ENCODE data around the gene KMT2C. TPM values are rescaled to one million over a fixed set of nuclear protein-coding genes. Genes with fewer than 3 reads are reported as not detected.

Gene KMT2C
- total RNA-seq, 2 donors from 2014 or later = 70.0 to 110 TPM

DNA sequence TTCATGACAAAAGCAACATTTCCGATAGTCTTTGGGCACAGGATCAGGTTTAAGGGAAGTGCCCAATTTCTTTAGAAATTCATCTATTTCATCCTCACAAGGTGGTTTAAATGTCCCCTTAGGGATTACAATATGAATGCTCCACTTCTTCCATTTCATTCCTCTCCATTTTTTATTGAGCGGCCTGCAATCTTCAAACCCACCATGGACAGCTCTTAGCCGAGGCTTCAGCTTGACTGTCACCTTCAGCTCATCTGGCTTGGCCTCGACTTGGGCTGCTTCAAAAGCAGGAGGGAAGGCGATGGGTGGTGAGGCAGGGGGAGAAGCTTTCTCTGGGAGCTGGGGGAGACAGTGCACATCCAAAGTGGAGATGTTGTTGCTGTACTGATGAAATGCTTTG is 287.1 kb downstream of the KMT2C start:
- H3K4me1 ChIP-seq (ENCODE audit: control insufficient read depth in 1 of 2, low read depth in 2 of 2) = peaks cover 9 to 14% of the 10 kb centered on the region in 2 donors
- H3K4me3 ChIP-seq = no peak overlapping the region
- TF ChIP-seq, protein P1, sequence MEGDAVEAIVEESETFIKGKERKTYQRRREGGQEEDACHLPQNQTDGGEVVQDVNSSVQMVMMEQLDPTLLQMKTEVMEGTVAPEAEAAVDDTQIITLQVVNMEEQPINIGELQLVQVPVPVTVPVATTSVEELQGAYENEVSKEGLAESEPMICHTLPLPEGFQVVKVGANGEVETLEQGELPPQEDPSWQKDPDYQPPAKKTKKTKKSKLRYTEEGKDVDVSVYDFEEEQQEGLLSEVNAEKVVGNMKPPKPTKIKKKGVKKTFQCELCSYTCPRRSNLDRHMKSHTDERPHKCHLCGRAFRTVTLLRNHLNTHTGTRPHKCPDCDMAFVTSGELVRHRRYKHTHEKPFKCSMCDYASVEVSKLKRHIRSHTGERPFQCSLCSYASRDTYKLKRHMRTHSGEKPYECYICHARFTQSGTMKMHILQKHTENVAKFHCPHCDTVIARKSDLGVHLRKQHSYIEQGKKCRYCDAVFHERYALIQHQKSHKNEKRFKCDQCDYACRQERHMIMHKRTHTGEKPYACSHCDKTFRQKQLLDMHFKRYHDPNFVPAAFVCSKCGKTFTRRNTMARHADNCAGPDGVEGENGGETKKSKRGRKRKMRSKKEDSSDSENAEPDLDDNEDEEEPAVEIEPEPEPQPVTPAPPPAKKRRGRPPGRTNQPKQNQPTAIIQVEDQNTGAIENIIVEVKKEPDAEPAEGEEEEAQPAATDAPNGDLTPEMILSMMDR (IDR thresholded peaks at IDR 0.05) = no peak
- DNase-seq (ENCODE audit: low spot score) (no peak), ATAC-seq (ENCODE audit: insufficient number of reproducible peaks, low FRiP score, low read depth) (no peak)
- peaks cover 53% of the 10 kb centered on the region for H3K36me3 ChIP-seq
- H3K27ac ChIP-seq = no peak overlapping the region
- H3K9me3 ChIP-seq = no peaks in the 10 kb centered on the region
- no peaks in the 10 kb centered on the region for H3K27me3 ChIP-seq (replicated peaks; ENCODE audit: insufficient read depth)

DNA sequence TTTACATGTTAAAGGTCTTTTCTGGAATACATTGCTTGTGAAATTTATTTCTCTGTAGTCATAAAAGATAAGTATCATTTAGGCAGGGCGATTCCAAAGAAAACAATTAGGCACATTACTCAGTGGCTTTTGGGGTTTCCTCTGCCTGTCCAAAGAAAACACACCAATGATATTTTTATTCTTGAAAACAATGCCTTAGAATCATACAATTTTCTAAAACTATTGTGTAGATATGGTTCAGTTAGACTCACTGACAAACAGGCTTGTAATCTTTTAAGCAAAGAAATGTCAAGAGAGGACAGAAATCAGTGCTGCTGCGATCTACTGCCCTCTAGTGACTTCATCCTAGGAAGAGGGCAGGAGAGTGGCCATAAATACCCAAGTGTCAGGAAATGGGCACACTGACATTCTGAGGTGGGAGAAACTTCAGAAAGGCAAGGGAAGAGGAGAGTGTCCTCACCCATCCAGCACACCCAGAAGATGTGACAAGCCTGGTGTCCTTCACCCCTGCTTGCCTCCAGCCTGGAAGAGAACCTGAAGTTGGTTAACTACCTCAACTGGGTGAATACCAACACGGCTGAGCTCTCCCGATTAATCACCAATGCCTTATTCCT is 289.8 kb downstream of the KMT2C start:
- peak; percentile 35 for ATAC-seq (ENCODE audit: insufficient number of reproducible peaks, low FRiP score, low read depth)
- Histone ChIP-seq H3K27me3 (replicated peaks; ENCODE audit: insufficient read depth) (no peaks in the 10 kb centered on the region), H3K4me1 (ENCODE audit: control insufficient read depth in 1 of 2, low read depth in 2 of 2) (peaks cover 9 to 14% of the 10 kb centered on the region in 2 donors), H3K9me3 (no peaks in the 10 kb centered on the region), H3K36me3 (peaks cover 44% of the 10 kb centered on the region), H3K27ac (no peak overlapping the region), H3K4me3 (no peak overlapping the region)
- TF ChIP-seq, protein P1 (IDR thresholded peaks at IDR 0.05) = peak; percentile 31
- DNase-seq (ENCODE audit: low spot score) = no peak

DNA sequence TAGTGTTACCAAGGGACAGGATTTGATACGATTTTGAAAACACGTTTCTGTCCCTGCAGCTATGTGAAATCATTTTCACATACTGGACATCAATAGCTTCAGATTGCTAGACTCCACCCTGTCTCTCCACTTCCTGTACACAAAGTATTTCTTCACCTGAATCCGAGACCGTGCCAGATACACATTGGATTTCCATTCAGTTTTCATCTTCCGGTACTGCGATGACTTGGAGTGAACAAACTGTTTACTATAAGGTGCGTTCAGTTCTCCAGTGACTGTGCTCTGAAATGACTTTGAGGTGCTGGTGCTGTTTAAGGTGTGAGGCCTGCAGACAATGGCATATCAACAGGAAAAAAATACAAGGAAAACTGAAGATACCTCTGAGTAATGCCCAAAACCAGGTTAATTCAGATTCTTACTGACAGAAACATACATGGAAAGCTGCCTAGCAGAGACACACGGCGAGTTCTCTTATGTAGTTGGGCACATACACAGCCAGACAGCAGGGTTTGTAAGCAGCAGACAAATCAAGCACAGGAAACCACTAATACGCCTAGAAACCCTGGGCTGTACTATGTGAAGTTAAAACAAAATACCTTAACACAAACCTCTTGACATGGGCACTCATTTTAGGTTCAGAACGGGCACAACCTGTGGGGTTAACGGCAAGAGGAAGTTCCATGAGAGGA is 291.1 kb downstream of the KMT2C start:
- Histone ChIP-seq H3K9me3 (no peaks in the 10 kb centered on the region), H3K27ac (no peak overlapping the region), H3K36me3 (peaks cover 50% of the 10 kb centered on the region), H3K4me3 (no peak overlapping the region), H3K4me1 (ENCODE audit: control insufficient read depth in 1 of 2, low read depth in 2 of 2) (peaks cover 9 to 14% of the 10 kb centered on the region in 2 donors), H3K27me3 (replicated peaks; ENCODE audit: insufficient read depth) (no peaks in the 10 kb centered on the region)
- DNase-seq (ENCODE audit: low spot score) (no peak), ATAC-seq (ENCODE audit: insufficient number of reproducible peaks, low FRiP score, low read depth) (no peak)
- TF ChIP-seq, protein P1 (IDR thresholded peaks at IDR 0.05) = no peak

DNA sequence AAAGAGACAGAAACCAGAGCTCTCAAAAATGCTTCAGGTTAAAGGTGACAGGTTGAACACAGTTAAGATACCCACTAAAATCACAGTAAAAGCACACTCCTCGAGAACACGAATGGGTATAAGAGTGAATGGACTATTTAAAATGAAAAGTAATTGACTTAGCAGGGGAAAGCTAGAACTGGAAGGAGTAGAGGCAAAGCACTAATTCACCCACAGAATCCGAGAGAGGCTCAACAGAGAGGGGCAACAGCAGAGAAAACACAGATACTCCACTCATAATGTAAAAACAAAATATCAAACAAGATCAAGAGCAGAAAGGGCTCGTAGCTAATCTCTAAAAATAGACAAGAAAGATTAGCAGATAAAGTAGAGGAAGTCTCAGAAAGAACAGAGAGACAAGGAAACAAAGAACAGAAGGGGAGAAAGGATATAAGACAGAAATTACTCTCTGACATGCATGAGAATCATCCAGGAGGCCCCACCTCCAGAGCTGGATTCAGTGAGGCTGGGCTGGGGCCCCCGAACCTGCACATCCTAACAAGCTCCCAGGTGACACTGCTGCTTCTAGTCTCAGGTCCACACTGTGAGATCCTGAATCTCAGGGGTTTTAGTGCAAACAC is 292.7 kb downstream of the KMT2C start:
- no peak overlapping the region for H3K27ac ChIP-seq
- DNase-seq (ENCODE audit: low spot score) (no peak), ATAC-seq (ENCODE audit: insufficient number of reproducible peaks, low FRiP score, low read depth) (no peak)
- TF ChIP-seq, protein P1 (IDR thresholded peaks at IDR 0.05) = no peak
- H3K36me3 ChIP-seq = peaks cover 48% of the 10 kb centered on the region
- no peaks in the 10 kb centered on the region for H3K9me3 ChIP-seq
- peaks cover 9 to 14% of the 10 kb centered on the region in 2 donors for H3K4me1 ChIP-seq (ENCODE audit: control insufficient read depth in 1 of 2, low read depth in 2 of 2)
- no peaks in the 10 kb centered on the region for H3K27me3 ChIP-seq (replicated peaks; ENCODE audit: insufficient read depth)
- no peak overlapping the region for H3K4me3 ChIP-seq

DNA sequence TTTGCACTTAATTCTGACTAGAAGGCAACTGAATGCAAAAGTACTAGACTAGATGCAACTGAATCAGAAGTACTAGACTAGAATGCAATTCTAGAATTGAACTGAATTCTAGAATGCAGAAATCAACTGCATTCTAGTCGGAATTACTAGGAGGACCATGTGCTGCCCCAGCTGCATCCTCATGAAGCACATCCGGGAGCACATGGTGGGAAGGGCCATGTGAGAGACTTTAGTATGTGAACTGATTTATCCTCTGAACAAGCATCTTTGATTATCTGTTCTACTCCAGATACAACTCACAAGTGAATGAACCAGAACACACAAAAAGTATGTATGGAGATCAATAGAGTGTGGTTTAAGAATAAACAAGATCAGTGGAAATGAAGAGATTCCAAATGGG is 295.2 kb downstream of the KMT2C start:
- TF ChIP-seq, protein P1 (IDR thresholded peaks at IDR 0.05) = no peak
- H3K9me3 ChIP-seq = no peaks in the 10 kb centered on the region
- no peak for ATAC-seq (ENCODE audit: insufficient number of reproducible peaks, low FRiP score, low read depth)
- no peak for DNase-seq (ENCODE audit: low spot score)
- H3K4me3 ChIP-seq = no peak overlapping the region
- no peak overlapping the region for H3K27ac ChIP-seq
- no peaks in the 10 kb centered on the region for H3K27me3 ChIP-seq (replicated peaks; ENCODE audit: insufficient read depth)
- H3K36me3 ChIP-seq = peaks cover 40% of the 10 kb centered on the region
- peaks cover 0 to 7% of the 10 kb centered on the region in 2 donors for H3K4me1 ChIP-seq (ENCODE audit: control insufficient read depth in 1 of 2, low read depth in 2 of 2)
